ENCODE data around the gene SFXN2. TPM values are rescaled to one million over a fixed set of nuclear protein-coding genes. Genes with fewer than 3 reads are reported as not detected.

Gene SFXN2
- total RNA-seq, 2 donors from 2014 or later, result 18.0 to 28.0 TPM

GRCh38 chr10:102779680-102780526 is 65.5 kb downstream of the SFXN2 start:
- no peak for ATAC-seq (replicated peaks)
- Mint-ChIP-seq H3K27me3 (no peaks in the 10 kb centered on the region), H3K9me3 (no peaks in the 10 kb centered on the region), H3K36me3 (ENCODE audit: low read depth) (peaks cover 17% of the 10 kb centered on the region), H3K4me1 (peaks cover 30% of the 10 kb centered on the region), H3K4me3 (no peak overlapping the region), H3K27ac (no peak overlapping the region)

GRCh38 chr10:102780527-102780808 is 66.0 kb downstream of the SFXN2 start:
- H3K4me3 Mint-ChIP-seq, result no peak overlapping the region
- no peak for ATAC-seq (replicated peaks)

GRCh38 chr10:102781090-102781920 is 66.9 kb downstream of the SFXN2 start:
- Mint-ChIP-seq H3K4me3 (no peak overlapping the region), H3K36me3 (ENCODE audit: low read depth) (peaks cover 13% of the 10 kb centered on the region), H3K4me1 (peaks cover 33% of the 10 kb centered on the region), H3K27me3 (no peaks in the 10 kb centered on the region), H3K9me3 (no peaks in the 10 kb centered on the region), H3K27ac (no peak overlapping the region)
- no peak for ATAC-seq (replicated peaks)

More at GRCh38 chr10:102780527-102780808, 66.0 kb downstream of the SFXN2 start:
- H3K36me3 Mint-ChIP-seq (ENCODE audit: low read depth), result peaks cover 13% of the 10 kb centered on the region
- H3K4me1 Mint-ChIP-seq, result peaks cover 27% of the 10 kb centered on the region
- H3K27me3 Mint-ChIP-seq, result no peaks in the 10 kb centered on the region
- no peaks in the 10 kb centered on the region for H3K9me3 Mint-ChIP-seq
- no peak overlapping the region for H3K27ac Mint-ChIP-seq

- H3K36me3 Mint-ChIP-seq (ENCODE audit: low read depth), result peaks cover 13% of the 10 kb centered on the region
- no peaks in the 10 kb centered on the region for H3K9me3 Mint-ChIP-seq
- no peak overlapping the region for H3K4me3 Mint-ChIP-seq
- H3K4me1 Mint-ChIP-seq, result peaks cover 33% of the 10 kb centered on the region
- H3K27ac Mint-ChIP-seq, result no peak overlapping the region
- ATAC-seq (replicated peaks), result no peak
- H3K27me3 Mint-ChIP-seq, result no peaks in the 10 kb centered on the region
These were observed 67.6 kb downstream of the SFXN2 start for GRCh38 chr10:102781921-102782557.

GRCh38 chr10:102782673-102783551 is 68.5 kb downstream of the SFXN2 start:
- H3K36me3 Mint-ChIP-seq (ENCODE audit: low read depth), result peaks cover 11% of the 10 kb centered on the region
- H3K4me1 Mint-ChIP-seq, result peaks cover 32% of the 10 kb centered on the region
- no peak overlapping the region for H3K27ac Mint-ChIP-seq
- H3K9me3 Mint-ChIP-seq, result no peaks in the 10 kb centered on the region
- ATAC-seq (replicated peaks), result no peak
- no peak overlapping the region for H3K4me3 Mint-ChIP-seq
- H3K27me3 Mint-ChIP-seq, result no peaks in the 10 kb centered on the region

GRCh38 chr10:102783568-102783967 is 69.1 kb downstream of the SFXN2 start:
- no peak overlapping the region for H3K27ac Mint-ChIP-seq
- peaks cover 9% of the 10 kb centered on the region for H3K36me3 Mint-ChIP-seq (ENCODE audit: low read depth)
- H3K9me3 Mint-ChIP-seq, result no peaks in the 10 kb centered on the region
- peaks cover 29% of the 10 kb centered on the region for H3K4me1 Mint-ChIP-seq
- H3K27me3 Mint-ChIP-seq, result no peaks in the 10 kb centered on the region
- no peak for ATAC-seq (replicated peaks)
- H3K4me3 Mint-ChIP-seq, result no peak overlapping the region

GRCh38 chr10:102785818-102786217 is 71.4 kb downstream of the SFXN2 start:
- Mint-ChIP-seq H3K27ac (peak overlapping the region; percentile 10), H3K27me3 (no peaks in the 10 kb centered on the region), H3K9me3 (no peaks in the 10 kb centered on the region), H3K4me1 (peaks cover 23% of the 10 kb centered on the region), H3K36me3 (ENCODE audit: low read depth) (peaks cover 7% of the 10 kb centered on the region), H3K4me3 (no peak overlapping the region)
- no peak for ATAC-seq (replicated peaks)

GRCh38 chr10:102791754-102792395 is 77.4 kb downstream of the SFXN2 start:
- Mint-ChIP-seq H3K4me1 (peaks cover 25% of the 10 kb centered on the region), H3K9me3 (no peaks in the 10 kb centered on the region), H3K27ac (no peak overlapping the region), H3K4me3 (no peak overlapping the region), H3K27me3 (no peaks in the 10 kb centered on the region), H3K36me3 (ENCODE audit: low read depth) (peaks cover 16% of the 10 kb centered on the region)
- no peak for ATAC-seq (replicated peaks)

Other genes starting within 250 kb of the SFXN2 start
- 10 to 100 TPM; 43.0 to 74.4 TPM for gene ACTR1A, start 211.9 kb upstream of the SFXN2 start, total RNA-seq
- gene SUFU, start 210.7 kb upstream of the SFXN2 start, total RNA-seq, result 10 to 100 TPM; 11.1 to 16.2 TPM
- gene TRIM8, start 70.2 kb upstream of the SFXN2 start, total RNA-seq, result 10 to 100 TPM; 60.0 to 73.9 TPM
- gene ARL3, start 239 bp upstream of the SFXN2 start, total RNA-seq, result 10 to 100 TPM; 14.3 to 14.7 TPM
- 10 to 100 TPM; 18.4 to 24.8 TPM for gene WBP1L, start 29.3 kb downstream of the SFXN2 start, total RNA-seq
- not detected for gene CYP17A1, start 122.8 kb downstream of the SFXN2 start, total RNA-seq
- 10 to 100 TPM; 10.2 to 11.5 TPM for gene BORCS7, start 139.6 kb downstream of the SFXN2 start, total RNA-seq
- gene AS3MT, start 154.8 kb downstream of the SFXN2 start, total RNA-seq, result 1 to 10 TPM in 1 of 2 donors, not detected in 1; 1.6 TPM
- 1 to 10 TPM; 6.6 to 7.4 TPM for gene CNNM2, start 203.7 kb downstream of the SFXN2 start, total RNA-seq

All from activated T-helper 17 cell treated with anti-CD3 and anti-CD28 coated beads, Interleukin-2, amount 50 U/mL, for 72 hours (primary cell).